ENCODE data around the gene CCNY. TPM values are rescaled to one million over a fixed set of nuclear protein-coding genes. Genes with fewer than 3 reads are reported as not detected.

The CCNY gene
- 52.2 to 62.8 TPM (median 53.3 TPM) in 5 replicates for total RNA-seq (2022; extraction: Qiagen RNA extraction)

GRCh38 chr10:35336084-35336831 lies at the start of gene CCNY:
TSS of gene CCNY (plus strand) at chr10:35336509. CDS start at chr10:35337054, 545 bp downstream.

GRCh38 chr10:35605191-35605590 lies 268.9 kb downstream of the CCNY start, which contains the start of gene GJD4:
TSS of gene GJD4 (plus strand) at chr10:35605341. CDS start at chr10:35605568, 227 bp downstream.

Other genes starting within 250 kb of the CCNY start
- gene CUL2, start 246.2 kb upstream of the CCNY start, total RNA-seq (2022; extraction: Qiagen RNA extraction) = 21.1 to 23.0 TPM (median 21.8 TPM) in 5 replicates
- gene CREM, start 209.7 kb upstream of the CCNY start, total RNA-seq (2022; extraction: Qiagen RNA extraction) = 28.9 to 32.4 TPM (median 30.5 TPM) in 5 replicates

Measured in A549 treated with AZD2906 at 1 μM for 4 hours (cell line).